Testis (tissue), 2 donors: ENCODE measurements around the gene EHF.

Experiments used
- CTCF ChIP-seq, 3 experiments: fragments of 450-650 bp in 2 of 3; fragments of 200-600 bp in 1 of 3; sonication (generic) in 1 of 3; IDR thresholded peaks; one replicate each; pipeline ENCODE4 v1.5.1; 2016 to 2019; ENCODE audit warnings: antibody characterized with exemption in 3 of 3, mild to moderate bottlenecking in 2 of 3, moderate library complexity in 1 of 3
- POLR2A ChIP-seq: fragments of 450-650 bp; IDR thresholded peaks from one replicate; pipeline ENCODE4 v1.6.1; 2017; ENCODE audit warnings: antibody characterized with exemption, mild to moderate bottlenecking, moderate library complexity

GRCh38 chr11:34576331-34576730 is 44.6 kb upstream of the EHF start:
- TF ChIP-seq CTCF (IDR thresholded peaks at IDR 0.05) (no peak), POLR2A (no peak)
